CD4-positive, alpha-beta T cell (primary cell): ENCODE measurements around the gene GNAS-AS1. TPM values are rescaled to one million over a fixed set of nuclear protein-coding genes. Genes with fewer than 3 reads are reported as not detected.
"Not testable (repeated sequence)": the region's sequence is repeated elsewhere in the genome, so short reads cannot be mapped to it uniquely, and the experiment has no call there.

Source experiments
- ATAC-seq: fragments of 200-7000 bp; cut with Tn5 transposase; one replicate; pipeline ENCODE4 v1.10.0; 2022; ENCODE audit warnings: mild to moderate bottlenecking; ENCODE audit not compliant: poor library complexity
- CTCF ChIA-PET: fragments of 350-600 bp; sonication (Branson Sonifier 250); formaldehyde crosslinking; loops from one replicate; lab custom pipeline; 2021; ENCODE audit warnings: antibody characterized with exemption, inconsistent platforms; lab: Charles Lee
- POLR2A ChIA-PET: fragments of 350-600 bp; sonication (Branson Sonifier 250); formaldehyde crosslinking; loops from one replicate; lab custom pipeline; 2021; ENCODE audit warnings: antibody characterized with exemption, inconsistent platforms; lab: Charles Lee
- DNase-seq, 14 experiments: peaks; one replicate each; pipeline ENCODE4 v3.0.0-alpha.2; 2013 to 2020; ENCODE audit warnings: mixed read lengths in 2 of 14
- H3K27ac ChIP-seq, 2 donors: one replicate each; pipeline versions ENCODE4 v1.5.1 to v1.7.0; 2013; ENCODE audit warnings: low read length in 2 of 2, low read depth in 1 of 2, mild to moderate bottlenecking in 1 of 2
- H3K27me3 ChIP-seq, 2 experiments: 1 replicate in 1 of 2; 2 replicates in 1 of 2; pipeline versions ENCODE4 v1.6.1 to v1.7.0; 2013; ENCODE audit warnings: low read length in 2 of 2, control low read depth in 1 of 2, mild to moderate bottlenecking in 1 of 2, moderate library complexity in 1 of 2; ENCODE audit not compliant: insufficient read depth in 2 of 2, control insufficient read depth in 1 of 2
- H3K36me3 ChIP-seq: one replicate; pipeline ENCODE4 v1.6.1; 2013; ENCODE audit warnings: low read length, control low read depth; ENCODE audit not compliant: insufficient read depth
- H3K4me1 ChIP-seq: one replicate; pipeline ENCODE4 v1.6.1; 2013; ENCODE audit warnings: low read length, control low read depth; ENCODE audit not compliant: insufficient read depth
- H3K4me3 ChIP-seq: one replicate; pipeline ENCODE4 v1.5.1; 2013; ENCODE audit warnings: mild to moderate bottlenecking, low read length, moderate library complexity
- H3K9me3 ChIP-seq, 2 experiments: 1 replicate in 1 of 2; 2 replicates in 1 of 2; pipeline versions ENCODE4 v1.6.1 to v1.7.0; 2013; ENCODE audit warnings: low read length in 2 of 2, mild to moderate bottlenecking in 2 of 2, control low read depth in 1 of 2, moderate library complexity in 1 of 2; ENCODE audit not compliant: control insufficient read depth in 1 of 2, insufficient read depth in 1 of 2
- H3K27ac Mint-ChIP-seq: one replicate; pipeline ENCODE4 v1.8.0; 2020; ENCODE audit warnings: mixed read lengths
- H3K27me3 Mint-ChIP-seq: one replicate; pipeline ENCODE4 v1.8.0; 2021; ENCODE audit warnings: mixed read lengths
- H3K36me3 Mint-ChIP-seq: one replicate; pipeline ENCODE4 v1.8.0; 2021; ENCODE audit warnings: low read depth, mixed read lengths
- H3K4me1 Mint-ChIP-seq: one replicate; pipeline ENCODE4 v1.8.0; 2021; ENCODE audit warnings: low read depth, mixed read lengths
- H3K4me3 Mint-ChIP-seq: one replicate; pipeline ENCODE4 v1.8.0; 2020; ENCODE audit warnings: mild to moderate bottlenecking, mixed read lengths
- H3K9me3 Mint-ChIP-seq: one replicate; pipeline ENCODE4 v1.8.0; 2020; ENCODE audit warnings: mixed read lengths
- intact Hi-C, 2 experiments: fragments of 100-400 bp; cut with DNase I in 1 of 2; cut with micrococcal nuclease in 1 of 2; formaldehyde crosslinking; loops; one replicate each; pipeline versions ENCODE4 v1.15.1 to v1.9.0; 2023 to 2025; cut with DNase I, micrococcal nuclease
- total RNA-seq, 174 experiments: library from RNA in 2 of 174; stranded (reverse) in 2 of 174; gene quantifications; one replicate each; pipeline ENCODE4 v1.2.3 and lab custom pipeline; 2021 to 2026
- TF ChIP-seq, protein P1 (sequence below): fragments of 200-600 bp; IDR thresholded peaks from one replicate; pipeline ENCODE4 v1.8.0; 2022; ENCODE audit warnings: antibody characterized with exemption, mild to moderate bottlenecking

Gene GNAS-AS1
- total RNA-seq, 2 experiments from 2014 or later, result not detected

- Histone ChIP-seq H3K27me3 (peaks cover 0 to 6% of the 10 kb centered on the region in 2 experiments), H3K27ac (no peak overlapping the region), H3K36me3 (no peaks in the 10 kb centered on the region), H3K9me3 (no peaks in the 10 kb centered on the region), H3K4me1 (no peaks in the 10 kb centered on the region), H3K4me3 (no peak overlapping the region)
- ChIA-PET POLR2A (no interaction called here), CTCF (no interaction called here)
- no peaks in the 10 kb centered on the region for H3K9me3 Mint-ChIP-seq
- no peaks in the 10 kb centered on the region for H3K4me1 Mint-ChIP-seq
- no peaks in the 10 kb centered on the region for H3K36me3 Mint-ChIP-seq
- TF ChIP-seq, protein P1, sequence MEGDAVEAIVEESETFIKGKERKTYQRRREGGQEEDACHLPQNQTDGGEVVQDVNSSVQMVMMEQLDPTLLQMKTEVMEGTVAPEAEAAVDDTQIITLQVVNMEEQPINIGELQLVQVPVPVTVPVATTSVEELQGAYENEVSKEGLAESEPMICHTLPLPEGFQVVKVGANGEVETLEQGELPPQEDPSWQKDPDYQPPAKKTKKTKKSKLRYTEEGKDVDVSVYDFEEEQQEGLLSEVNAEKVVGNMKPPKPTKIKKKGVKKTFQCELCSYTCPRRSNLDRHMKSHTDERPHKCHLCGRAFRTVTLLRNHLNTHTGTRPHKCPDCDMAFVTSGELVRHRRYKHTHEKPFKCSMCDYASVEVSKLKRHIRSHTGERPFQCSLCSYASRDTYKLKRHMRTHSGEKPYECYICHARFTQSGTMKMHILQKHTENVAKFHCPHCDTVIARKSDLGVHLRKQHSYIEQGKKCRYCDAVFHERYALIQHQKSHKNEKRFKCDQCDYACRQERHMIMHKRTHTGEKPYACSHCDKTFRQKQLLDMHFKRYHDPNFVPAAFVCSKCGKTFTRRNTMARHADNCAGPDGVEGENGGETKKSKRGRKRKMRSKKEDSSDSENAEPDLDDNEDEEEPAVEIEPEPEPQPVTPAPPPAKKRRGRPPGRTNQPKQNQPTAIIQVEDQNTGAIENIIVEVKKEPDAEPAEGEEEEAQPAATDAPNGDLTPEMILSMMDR, result no peak
- DNase-seq (no peak), ATAC-seq (no peak)
- H3K27ac Mint-ChIP-seq, result no peak overlapping the region
- no peak overlapping the region for H3K4me3 Mint-ChIP-seq
- intact Hi-C loops, result no loop called here
- H3K27me3 Mint-ChIP-seq, result peaks cover 44% of the 10 kb centered on the region
These were observed 18.2 kb downstream of the GNAS-AS1 start for GRCh38 chr20:58832457-58832856.

- TF ChIP-seq, protein P1, result no peak
- H3K4me3 Mint-ChIP-seq, result no peak overlapping the region
- H3K27me3 Mint-ChIP-seq, result peaks cover 28% of the 10 kb centered on the region
- no peak for DNase-seq
- ChIA-PET POLR2A (no interaction called here), CTCF (no interaction called here)
- intact Hi-C loops, result no loop called here
- no peaks in the 10 kb centered on the region for H3K4me1 Mint-ChIP-seq
- Histone ChIP-seq H3K36me3 (no peaks in the 10 kb centered on the region), H3K27me3 (peaks cover 0 to 6% of the 10 kb centered on the region in 2 experiments), H3K4me1 (no peaks in the 10 kb centered on the region), H3K9me3 (no peaks in the 10 kb centered on the region), H3K27ac (no peak overlapping the region), H3K4me3 (no peak overlapping the region)
- no peaks in the 10 kb centered on the region for H3K9me3 Mint-ChIP-seq
- ATAC-seq, result no peak
- H3K27ac Mint-ChIP-seq, result no peak overlapping the region
- no peaks in the 10 kb centered on the region for H3K36me3 Mint-ChIP-seq
These were observed 21.2 kb downstream of the GNAS-AS1 start for GRCh38 chr20:58829531-58829941.

DNA sequence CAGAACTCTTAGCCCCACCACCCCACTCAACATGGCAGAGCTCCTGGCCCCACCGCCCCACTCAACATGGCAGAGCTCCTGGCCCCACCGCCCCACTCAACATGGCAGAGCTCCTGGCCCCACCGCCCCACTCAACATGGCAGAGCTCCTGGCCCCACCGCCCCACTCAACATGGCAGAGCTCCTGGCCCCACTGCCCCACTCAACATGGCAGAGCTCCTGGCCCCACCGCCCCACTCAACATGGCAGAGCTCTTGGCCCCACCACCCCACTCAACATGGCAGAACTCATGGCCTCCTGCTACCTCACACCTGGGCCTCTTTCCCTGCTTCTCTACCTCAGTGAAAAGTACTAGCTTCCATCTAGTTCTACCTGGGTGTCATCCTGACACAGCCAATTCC lies 21.9 kb downstream of the GNAS-AS1 start:
- H3K4me1 ChIP-seq, DNase-seq, H3K27ac Mint-ChIP-seq, H3K27ac ChIP-seq, H3K9me3 ChIP-seq, H3K27me3 ChIP-seq, H3K4me3 Mint-ChIP-seq, H3K36me3 Mint-ChIP-seq, intact Hi-C loops, H3K36me3 ChIP-seq, CTCF ChIA-PET, H3K4me3 ChIP-seq, ATAC-seq, H3K4me1 Mint-ChIP-seq, H3K9me3 Mint-ChIP-seq, POLR2A ChIA-PET: not testable (repeated sequence)
- peaks cover 21% of the 10 kb centered on the region for H3K27me3 Mint-ChIP-seq

DNA sequence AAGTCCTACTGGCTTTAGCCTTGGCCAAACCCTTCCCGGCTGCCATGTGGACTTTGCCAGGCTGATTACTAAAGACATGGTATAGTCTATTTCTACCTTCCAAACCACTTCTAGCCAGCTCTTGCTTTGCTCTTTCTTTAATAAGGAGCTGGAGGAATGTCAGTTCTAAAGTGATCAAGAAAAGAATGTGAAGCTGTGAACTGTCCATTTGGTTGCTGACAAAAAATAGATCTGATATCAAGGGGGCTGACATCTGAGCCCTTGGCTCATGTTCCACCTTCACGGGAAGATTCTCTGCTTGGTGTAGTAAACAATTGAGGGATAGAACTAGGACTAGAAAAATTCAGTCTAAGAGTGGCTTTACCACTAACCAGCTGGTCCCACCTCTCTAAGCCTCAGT lies 22.6 kb downstream of the GNAS-AS1 start:
- Mint-ChIP-seq H3K4me3 (no peak overlapping the region), H3K27ac (no peak overlapping the region), H3K36me3 (no peaks in the 10 kb centered on the region), H3K9me3 (no peaks in the 10 kb centered on the region), H3K4me1 (no peaks in the 10 kb centered on the region), H3K27me3 (peaks cover 14% of the 10 kb centered on the region)
- CTCF ChIA-PET, result no interaction called here
- POLR2A ChIA-PET, result no interaction called here
- TF ChIP-seq, protein P1, result no peak
- no peak for DNase-seq
- Histone ChIP-seq H3K4me1 (no peaks in the 10 kb centered on the region), H3K27ac (no peak overlapping the region), H3K9me3 (no peaks in the 10 kb centered on the region), H3K36me3 (no peaks in the 10 kb centered on the region), H3K4me3 (no peak overlapping the region), H3K27me3 (peaks cover 0 to 3% of the 10 kb centered on the region in 2 experiments)
- no peak for ATAC-seq
- intact Hi-C loops, result no loop called here
